Astrocyte (in vitro differentiated cells and primary cell): ENCODE data around the gene GRHL1. TPM values are rescaled to one million over a fixed set of nuclear protein-coding genes. Genes with fewer than 3 reads are reported as not detected.

ENCODE experiments used
- DNase-seq: peaks from one replicate; pipeline ENCODE4 v3.0.0-alpha.2; 2010; ENCODE audit warnings: low read depth
- FAIRE-seq: peaks from 2 replicates; lab custom pipeline; 2011; peaks lifted over from hg19 to GRCh38; lab: Jason Lieb, UNC
- H2AFZ ChIP-seq: 2 replicates; pipeline ENCODE4 v1.6.0; 2012; ENCODE audit warnings: low read depth, low read length, inconsistent platforms
- H3K27ac ChIP-seq: 2 replicates; pipeline ENCODE4 v1.5.1; 2011; ENCODE audit warnings: low read depth, low read length, inconsistent platforms
- H3K27me3 ChIP-seq: 2 replicates; pipeline ENCODE4 v1.6.0; 2011; ENCODE audit warnings: low read length, inconsistent platforms; ENCODE audit not compliant: insufficient read depth
- H3K36me3 ChIP-seq: 2 replicates; pipeline ENCODE4 v1.5.1; 2011; ENCODE audit warnings: low read length, inconsistent platforms; ENCODE audit not compliant: insufficient read depth
- H3K4me1 ChIP-seq: 2 replicates; pipeline ENCODE4 v1.5.1; 2011; ENCODE audit warnings: low read length, inconsistent platforms; ENCODE audit not compliant: insufficient read depth
- H3K4me2 ChIP-seq: 2 replicates; pipeline ENCODE4 v1.6.0; 2012; ENCODE audit warnings: low read length, inconsistent platforms
- H3K4me3 ChIP-seq: 2 replicates; pipeline ENCODE4 v1.5.1; 2011; ENCODE audit warnings: low read depth, mild to moderate bottlenecking, low read length, inconsistent platforms; ENCODE audit not compliant: insufficient read depth
- H3K79me2 ChIP-seq: 2 replicates; pipeline ENCODE4 v1.6.0; 2012; ENCODE audit warnings: mild to moderate bottlenecking, low read length, inconsistent platforms; ENCODE audit not compliant: insufficient read depth
- H3K9ac ChIP-seq: 2 replicates; pipeline ENCODE4 v1.6.0; 2012; ENCODE audit warnings: mild to moderate bottlenecking, low read length, inconsistent platforms
- H3K9me3 ChIP-seq: 2 replicates; pipeline ENCODE4 v1.5.1; 2012; ENCODE audit warnings: low read depth, mild to moderate bottlenecking, low read length, inconsistent platforms; ENCODE audit not compliant: insufficient read depth
- H4K20me1 ChIP-seq: 2 replicates; pipeline ENCODE4 v1.6.0; 2012; ENCODE audit warnings: low read length, inconsistent platforms; ENCODE audit not compliant: insufficient read depth
- H3K27ac Mint-ChIP-seq: one replicate; pipeline ENCODE4 v1.8.0; 2021; ENCODE audit warnings: mild to moderate bottlenecking, mixed read lengths; ENCODE audit not compliant: unreplicated experiment
- H3K27me3 Mint-ChIP-seq: one replicate; pipeline ENCODE4 v1.8.0; 2021; ENCODE audit warnings: low read depth, mixed read lengths; ENCODE audit not compliant: unreplicated experiment
- H3K36me3 Mint-ChIP-seq: one replicate; pipeline ENCODE4 v1.8.0; 2021; ENCODE audit warnings: low read depth, mixed read lengths; ENCODE audit not compliant: unreplicated experiment
- H3K4me1 Mint-ChIP-seq: one replicate; pipeline ENCODE4 v1.8.0; 2021; ENCODE audit warnings: low read depth, mixed read lengths; ENCODE audit not compliant: unreplicated experiment
- H3K4me3 Mint-ChIP-seq: one replicate; pipeline ENCODE4 v1.8.0; 2021; ENCODE audit warnings: mild to moderate bottlenecking, moderate library complexity, mixed read lengths; ENCODE audit not compliant: unreplicated experiment
- H3K9me3 Mint-ChIP-seq: one replicate; pipeline ENCODE4 v1.8.0; 2021; ENCODE audit warnings: mild to moderate bottlenecking, mixed read lengths; ENCODE audit not compliant: unreplicated experiment
- EZH2 ChIP-seq: IDR thresholded peaks from 2 replicates; pipeline ENCODE4 v1.6.1; 2012; ENCODE audit warnings: mild to moderate bottlenecking, low read length, inconsistent platforms; ENCODE audit not compliant: insufficient read depth
- total RNA-seq: library from RNA; stranded (reverse); gene quantifications from 2 replicates; pipeline ENCODE4 v1.2.1, GENCODE V29; 2021
- TF ChIP-seq, protein P1 (sequence below): IDR thresholded peaks from 2 replicates; pipeline ENCODE4 v1.5.1; 2011; ENCODE audit warnings: low read depth, mild to moderate bottlenecking, inconsistent platforms, low read length, moderate library complexity; ENCODE audit not compliant: insufficient read depth

GRHL1 gene
- total RNA-seq, 1 donor from 2014 or later = 4.1 TPM

DNA sequence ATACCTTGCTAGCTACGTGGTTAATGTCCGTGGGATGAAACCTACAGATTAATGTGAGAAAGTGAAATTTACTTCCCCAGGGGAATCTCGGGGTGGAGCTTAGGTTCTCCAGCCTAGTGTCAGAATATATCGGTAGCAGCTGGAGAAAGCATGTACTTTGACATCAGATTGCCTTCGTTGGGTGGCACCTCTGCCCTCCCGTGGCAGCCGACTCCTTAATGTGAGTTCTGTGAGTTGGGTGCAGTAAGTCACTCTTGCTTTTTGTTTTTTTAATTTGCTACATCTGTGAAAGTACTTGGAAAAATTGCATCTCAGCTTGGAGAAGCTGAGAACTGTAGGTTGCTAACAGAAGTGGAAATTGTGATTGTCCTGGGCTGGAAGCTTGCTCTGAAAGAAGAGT lies 95.4 kb downstream of the GRHL1 start:
- no peak for FAIRE-seq
- no peak overlapping the region for H3K4me2 ChIP-seq
- H3K9me3 Mint-ChIP-seq = no peaks in the 10 kb centered on the region
- H2AFZ ChIP-seq = no peak overlapping the region
- no peaks in the 10 kb centered on the region for H3K79me2 ChIP-seq
- no peaks in the 10 kb centered on the region for H3K9me3 ChIP-seq
- TF ChIP-seq EZH2 = no peak
- TF ChIP-seq, protein P1, sequence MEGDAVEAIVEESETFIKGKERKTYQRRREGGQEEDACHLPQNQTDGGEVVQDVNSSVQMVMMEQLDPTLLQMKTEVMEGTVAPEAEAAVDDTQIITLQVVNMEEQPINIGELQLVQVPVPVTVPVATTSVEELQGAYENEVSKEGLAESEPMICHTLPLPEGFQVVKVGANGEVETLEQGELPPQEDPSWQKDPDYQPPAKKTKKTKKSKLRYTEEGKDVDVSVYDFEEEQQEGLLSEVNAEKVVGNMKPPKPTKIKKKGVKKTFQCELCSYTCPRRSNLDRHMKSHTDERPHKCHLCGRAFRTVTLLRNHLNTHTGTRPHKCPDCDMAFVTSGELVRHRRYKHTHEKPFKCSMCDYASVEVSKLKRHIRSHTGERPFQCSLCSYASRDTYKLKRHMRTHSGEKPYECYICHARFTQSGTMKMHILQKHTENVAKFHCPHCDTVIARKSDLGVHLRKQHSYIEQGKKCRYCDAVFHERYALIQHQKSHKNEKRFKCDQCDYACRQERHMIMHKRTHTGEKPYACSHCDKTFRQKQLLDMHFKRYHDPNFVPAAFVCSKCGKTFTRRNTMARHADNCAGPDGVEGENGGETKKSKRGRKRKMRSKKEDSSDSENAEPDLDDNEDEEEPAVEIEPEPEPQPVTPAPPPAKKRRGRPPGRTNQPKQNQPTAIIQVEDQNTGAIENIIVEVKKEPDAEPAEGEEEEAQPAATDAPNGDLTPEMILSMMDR = no peak
- H3K4me1 ChIP-seq = peaks cover 7% of the 10 kb centered on the region
- no peaks in the 10 kb centered on the region for H3K4me1 Mint-ChIP-seq
- no peaks in the 10 kb centered on the region for H3K27me3 Mint-ChIP-seq
- H3K4me3 ChIP-seq = no peak overlapping the region
- H3K9ac ChIP-seq = no peak overlapping the region
- H4K20me1 ChIP-seq = no peaks in the 10 kb centered on the region
- no peak overlapping the region for H3K4me3 Mint-ChIP-seq
- no peak overlapping the region for H3K27ac ChIP-seq
- no peak for DNase-seq
- no peak overlapping the region for H3K27ac Mint-ChIP-seq
- no peaks in the 10 kb centered on the region for H3K36me3 ChIP-seq
- peaks cover 8% of the 10 kb centered on the region for H3K36me3 Mint-ChIP-seq
- H3K27me3 ChIP-seq = no peaks in the 10 kb centered on the region

DNA sequence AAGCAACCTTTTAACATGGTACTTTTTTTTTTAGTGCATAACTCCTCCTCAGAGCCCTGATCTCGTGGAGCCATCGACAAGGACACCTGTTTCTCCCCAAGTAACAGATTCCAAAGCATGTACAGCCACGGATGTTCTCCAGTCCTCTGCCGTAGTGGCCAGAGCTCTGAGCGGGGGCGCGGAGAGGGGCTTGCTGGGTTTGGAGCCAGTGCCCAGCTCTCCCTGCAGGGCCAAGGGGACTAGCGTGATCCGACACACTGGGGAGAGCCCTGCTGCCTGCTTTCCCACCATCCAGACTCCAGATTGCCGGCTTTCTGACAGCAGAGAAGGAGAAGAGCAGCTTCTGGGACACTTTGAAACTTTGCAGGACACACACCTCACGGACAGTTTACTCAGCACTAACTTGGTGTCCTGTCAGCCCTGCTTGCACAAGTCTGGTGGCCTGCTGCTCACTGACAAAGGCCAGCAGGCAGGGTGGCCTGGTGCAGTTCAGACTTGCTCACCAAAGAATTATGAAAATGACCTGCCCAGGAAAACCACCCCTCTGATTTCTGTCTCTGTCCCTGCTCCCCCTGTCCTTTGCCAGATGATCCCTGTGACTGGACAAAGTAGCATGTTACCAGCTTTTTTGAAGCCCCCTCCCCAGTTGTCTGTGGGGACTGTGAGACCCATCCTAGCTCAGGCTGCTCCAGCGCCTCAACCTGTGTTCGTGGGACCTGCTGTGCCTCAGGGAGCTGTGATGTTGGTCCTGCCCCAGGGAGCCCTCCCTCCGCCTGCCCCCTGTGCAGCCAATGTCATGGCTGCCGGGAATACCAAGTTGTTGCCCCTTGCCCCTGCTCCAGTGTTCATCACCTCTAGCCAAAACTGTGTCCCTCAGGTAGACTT lies 96.4 kb downstream of the GRHL1 start:
- no peaks in the 10 kb centered on the region for H3K9me3 Mint-ChIP-seq
- no peaks in the 10 kb centered on the region for H3K36me3 ChIP-seq
- no peak for FAIRE-seq
- no peaks in the 10 kb centered on the region for H3K27me3 ChIP-seq
- no peaks in the 10 kb centered on the region for H3K27me3 Mint-ChIP-seq
- no peak overlapping the region for H3K4me3 ChIP-seq
- no peak overlapping the region for H3K4me2 ChIP-seq
- no peak overlapping the region for H3K27ac Mint-ChIP-seq
- no peak overlapping the region for H3K9ac ChIP-seq
- H3K27ac ChIP-seq = no peak overlapping the region
- H3K36me3 Mint-ChIP-seq = peaks cover 12% of the 10 kb centered on the region
- peaks cover under 1% of the 10 kb centered on the region for H3K4me1 ChIP-seq
- H3K4me1 Mint-ChIP-seq = no peaks in the 10 kb centered on the region
- no peak overlapping the region for H2AFZ ChIP-seq
- DNase-seq = no peak
- TF ChIP-seq EZH2 = no peak
- no peaks in the 10 kb centered on the region for H3K79me2 ChIP-seq
- H3K9me3 ChIP-seq = no peaks in the 10 kb centered on the region
- no peaks in the 10 kb centered on the region for H4K20me1 ChIP-seq
- H3K4me3 Mint-ChIP-seq = no peak overlapping the region

DNA sequence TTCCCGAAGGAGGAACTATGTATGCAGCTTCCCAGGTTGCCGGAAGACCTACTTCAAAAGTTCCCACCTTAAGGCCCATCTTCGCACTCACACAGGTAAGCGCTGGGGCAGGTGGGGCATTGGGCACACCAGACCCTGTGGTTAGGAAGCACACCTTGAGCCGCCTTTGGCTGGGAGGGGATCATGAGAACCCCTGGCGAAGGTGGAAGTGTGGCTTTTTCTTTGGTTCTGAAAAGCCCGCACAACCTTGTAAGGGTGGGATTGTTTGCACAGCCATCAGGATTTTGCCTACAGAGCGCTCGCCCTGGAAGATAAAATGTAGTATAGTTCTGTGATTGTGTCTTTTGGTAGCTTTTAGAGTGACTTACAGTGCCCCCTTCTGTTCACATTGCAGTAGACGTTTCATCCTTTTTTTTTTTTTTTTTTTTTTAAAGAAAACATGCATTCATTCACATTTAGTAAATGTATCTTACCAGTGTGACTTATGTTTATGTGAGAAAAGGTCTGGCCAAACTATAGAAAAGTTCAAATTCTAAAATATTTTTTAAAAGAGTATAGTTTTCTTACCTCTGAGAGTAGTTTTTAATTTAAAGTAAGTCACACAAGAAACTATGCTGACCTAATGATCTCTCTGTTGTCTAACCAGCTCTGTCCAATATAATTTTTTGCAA lies 97.1 kb downstream of the GRHL1 start:
- TF ChIP-seq, protein P1 = peak; percentile 79
- TF ChIP-seq EZH2 = no peak
- Histone ChIP-seq H3K79me2 (no peaks in the 10 kb centered on the region), H3K4me1 (no peaks in the 10 kb centered on the region), H3K36me3 (no peaks in the 10 kb centered on the region), H3K27ac (no peak overlapping the region), H3K9ac (no peak overlapping the region), H3K4me3 (no peak overlapping the region), H3K27me3 (no peaks in the 10 kb centered on the region), H3K4me2 (no peak overlapping the region), H4K20me1 (no peaks in the 10 kb centered on the region), H3K9me3 (no peaks in the 10 kb centered on the region), H2AFZ (no peak overlapping the region)
- FAIRE-seq (no peak), DNase-seq (peak; percentile 31)
- no peaks in the 10 kb centered on the region for H3K9me3 Mint-ChIP-seq
- H3K4me1 Mint-ChIP-seq = no peaks in the 10 kb centered on the region
- no peaks in the 10 kb centered on the region for H3K27me3 Mint-ChIP-seq
- H3K27ac Mint-ChIP-seq = no peak overlapping the region
- H3K4me3 Mint-ChIP-seq = no peak overlapping the region
- peaks cover 14% of the 10 kb centered on the region for H3K36me3 Mint-ChIP-seq

Other genes with a start within 250 kb of the GRHL1 start
- gene TAF1B, start 108.2 kb upstream of the GRHL1 start, total RNA-seq = 14.5 and 15.7 TPM in 2 replicates
- gene KLF11, start 91.9 kb downstream of the GRHL1 start, total RNA-seq = 9.6 and 9.8 TPM in 2 replicates
- 3.7 and 4.8 TPM in 2 replicates for gene CYS1, start 128.7 kb downstream of the GRHL1 start, total RNA-seq
- 6.8 and 11.9 TPM in 2 replicates for gene RRM2, start 171.0 kb downstream of the GRHL1 start, total RNA-seq